HG03521 (cell line): ENCODE measurements around the gene KYNU.
A peak's percentile ranks its signal among the peaks of the same experiment; 100 is the strongest.
"Not testable (repeated sequence)": the region's sequence is repeated elsewhere in the genome, so short reads cannot be mapped to it uniquely, and the experiment has no call there.

ENCODE experiments used
- ATAC-seq: cut with Tn5 transposase; IDR thresholded peaks from one replicate; pipeline ENCODE4 v1.9.1; 2021; ENCODE audit warnings: mild to moderate bottlenecking, moderate library complexity; ENCODE audit not compliant: unreplicated experiment

The KYNU gene

GRCh38 chr2:142877216-142877838 lies at the start of gene KYNU:
Gene KYNU, plus strand, starts transcription at chr2:142877664. Its CDS starts 7,704 bp downstream, at chr2:142885368.
- peak; percentile 75 for ATAC-seq

GRCh38 chr2:142834021-142834420 lies 43.4 kb upstream of the KYNU start:
- ATAC-seq, result no peak

- ATAC-seq, result no peak
Measured at GRCh38 chr2:142840436-142840835, 37.0 kb upstream of the KYNU start.

- no peak for ATAC-seq
Measured at GRCh38 chr2:142841788-142842187, 35.7 kb upstream of the KYNU start.

- no peak for ATAC-seq
Measured at GRCh38 chr2:142842369-142842768, 35.1 kb upstream of the KYNU start.

- no peak for ATAC-seq
Measured at GRCh38 chr2:142843731-142844130, 33.7 kb upstream of the KYNU start.

GRCh38 chr2:142848023-142848606 lies 29.3 kb upstream of the KYNU start:
- ATAC-seq, result no peak

- no peak for ATAC-seq
Measured at GRCh38 chr2:142849820-142850219, 27.6 kb upstream of the KYNU start.

- no peak for ATAC-seq
Measured at GRCh38 chr2:142853912-142854311, 23.6 kb upstream of the KYNU start.

GRCh38 chr2:142857256-142858164 lies 20.0 kb upstream of the KYNU start:
- ATAC-seq, result no peak

GRCh38 chr2:142858961-142859360 lies 18.5 kb upstream of the KYNU start:
- no peak for ATAC-seq

GRCh38 chr2:142862299-142862698 lies 15.2 kb upstream of the KYNU start:
- no peak for ATAC-seq

- no peak for ATAC-seq
Measured at GRCh38 chr2:142862847-142863246, 14.6 kb upstream of the KYNU start.

GRCh38 chr2:142863485-142863961 lies 13.9 kb upstream of the KYNU start:
- no peak for ATAC-seq

GRCh38 chr2:142864605-142865004 lies 12.9 kb upstream of the KYNU start:
- not testable (repeated sequence) for ATAC-seq

GRCh38 chr2:142865924-142866323 lies 11.5 kb upstream of the KYNU start:
- peak; percentile 93 for ATAC-seq

- ATAC-seq, result peak; percentile 7
Measured at GRCh38 chr2:142866426-142866825, 11.0 kb upstream of the KYNU start.

GRCh38 chr2:142867136-142867535 lies 10.3 kb upstream of the KYNU start:
- no peak for ATAC-seq

- no peak for ATAC-seq
Measured at GRCh38 chr2:142868229-142868762, 9.2 kb upstream of the KYNU start.

- not testable (repeated sequence) for ATAC-seq
Measured at GRCh38 chr2:142869065-142869460, 8.4 kb upstream of the KYNU start.

GRCh38 chr2:142869461-142870106 lies 7.9 kb upstream of the KYNU start:
- no peak for ATAC-seq
